WTC11 (cell line): Measurements from ENCODE around the gene SLCO1C1. TPM values are rescaled to one million over a fixed set of nuclear protein-coding genes. Genes with fewer than 3 reads are reported as not detected.

ENCODE experiments used
- ATAC-seq: fragments of 200-7000 bp; cut with Tn5 transposase; 2 replicates; pipeline ENCODE4 v1.10.0; 2021; ENCODE audit warnings: mild to moderate bottlenecking, moderate library complexity
- CTCF ChIA-PET: fragments of 300-600 bp; sonication (Branson Sonifier 250); formaldehyde crosslinking; loops from one replicate; lab custom pipeline; 2021; ENCODE audit warnings: antibody characterized with exemption; lab: Charles Lee
- POLR2A ChIA-PET: fragments of 350-600 bp; sonication (Branson Sonifier 250); formaldehyde crosslinking; loops from one replicate; lab custom pipeline; 2021; ENCODE audit warnings: antibody characterized with exemption; lab: Charles Lee
- DNase-seq: peaks from one replicate; pipeline ENCODE4 v3.0.0; 2021; ENCODE audit warnings: low spot score
- H3K27ac Mint-ChIP-seq: 2 replicates; pipeline ENCODE4 v1.8.0; 2021; ENCODE audit warnings: mixed read lengths
- H3K27me3 Mint-ChIP-seq: 2 replicates; pipeline ENCODE4 v1.8.0; 2021; ENCODE audit warnings: low read depth, mild to moderate bottlenecking, moderate library complexity, mixed read lengths
- H3K36me3 Mint-ChIP-seq: 2 replicates; pipeline ENCODE4 v1.8.0; 2021; ENCODE audit warnings: mixed read lengths
- H3K4me1 Mint-ChIP-seq: 2 replicates; pipeline ENCODE4 v1.8.0; 2022; ENCODE audit warnings: mixed read lengths
- H3K4me3 Mint-ChIP-seq: 2 replicates; pipeline ENCODE4 v1.8.0; 2021; ENCODE audit warnings: mild to moderate bottlenecking, moderate library complexity, mixed read lengths
- H3K9me3 Mint-ChIP-seq: 2 replicates; pipeline ENCODE4 v1.8.0; 2021; ENCODE audit warnings: mixed read lengths
- AFF4 ChIP-seq: sonication (generic); formaldehyde crosslinking; IDR thresholded peaks from 2 replicates; pipeline ENCODE4 v1.8.1; 2023; ENCODE audit warnings: mild to moderate bottlenecking, missing genetic modification reagents, borderline replicate concordance
- ARID4B ChIP-seq: sonication (generic); formaldehyde crosslinking; IDR thresholded peaks from 2 replicates; pipeline ENCODE4 v1.8.0; 2023; ENCODE audit warnings: missing genetic modification reagents, mild to moderate bottlenecking, borderline replicate concordance
- CDX4 ChIP-seq: fragments of 250-450 bp; sonication (Bioruptor Pico); IDR thresholded peaks from 2 replicates; pipeline ENCODE4 v1.9.0; 2021; ENCODE audit warnings: moderate library complexity, mild to moderate bottlenecking, inconsistent platforms, borderline replicate concordance
- EMX1 ChIP-seq: fragments of 250-450 bp; sonication (Bioruptor Pico); IDR thresholded peaks from 2 replicates; pipeline ENCODE4 v1.8.0; 2021; ENCODE audit warnings: mild to moderate bottlenecking
- ETV6 ChIP-seq: sonication (generic); formaldehyde crosslinking; IDR thresholded peaks from 2 replicates; pipeline ENCODE4 v1.8.1; 2022; ENCODE audit warnings: mild to moderate bottlenecking, missing genetic modification reagents
- FOXP1 ChIP-seq: sonication (generic); formaldehyde crosslinking; IDR thresholded peaks from 2 replicates; pipeline ENCODE4 v1.8.0; 2022; ENCODE audit warnings: missing genetic modification reagents, mild to moderate bottlenecking, moderate library complexity, borderline replicate concordance
- NFE2L1 ChIP-seq: sonication (generic); formaldehyde crosslinking; IDR thresholded peaks from 2 replicates; pipeline ENCODE4 v1.8.1; 2023; ENCODE audit warnings: missing genetic modification reagents
- NR1H2 ChIP-seq: sonication (generic); formaldehyde crosslinking; IDR thresholded peaks from 2 replicates; pipeline ENCODE4 v1.9.0; 2021; ENCODE audit warnings: mild to moderate bottlenecking, moderate library complexity, missing genetic modification reagents
- TEAD1 ChIP-seq: sonication (generic); formaldehyde crosslinking; IDR thresholded peaks from 2 replicates; pipeline ENCODE4 v1.8.0; 2022; ENCODE audit warnings: mild to moderate bottlenecking, missing genetic modification reagents
- USF2 ChIP-seq: sonication (generic); formaldehyde crosslinking; IDR thresholded peaks from 2 replicates; pipeline ENCODE4 v1.8.1; 2023; ENCODE audit warnings: mild to moderate bottlenecking, missing genetic modification reagents, moderate library complexity
- ZNF396 ChIP-seq: fragments of 250-450 bp; sonication (Bioruptor Pico); IDR thresholded peaks from 2 replicates; pipeline ENCODE4 v1.8.0; 2021; ENCODE audit warnings: mild to moderate bottlenecking, moderate library complexity, borderline replicate concordance
- ZNF671 ChIP-seq: fragments of 250-450 bp; sonication (Bioruptor Pico); IDR thresholded peaks from 2 replicates; pipeline ENCODE4 v1.8.0; 2021; ENCODE audit warnings: mild to moderate bottlenecking
- total RNA-seq: library from RNA; stranded (reverse); gene quantifications from 3 replicates; pipeline ENCODE4 v1.2.3, GENCODE V29; 2021
- TF ChIP-seq, protein P1 (sequence below): sonication (generic); formaldehyde crosslinking; IDR thresholded peaks from 2 replicates; pipeline ENCODE4 v1.8.0; 2022; ENCODE audit warnings: missing genetic modification reagents
- TF ChIP-seq, protein P2 (sequence below): sonication (generic); formaldehyde crosslinking; IDR thresholded peaks from 2 replicates; pipeline ENCODE4 v1.8.0; 2022; ENCODE audit warnings: mild to moderate bottlenecking, missing genetic modification reagents

SLCO1C1 gene
- total RNA-seq, 1 experiment from 2014 or later: not detected

DNA sequence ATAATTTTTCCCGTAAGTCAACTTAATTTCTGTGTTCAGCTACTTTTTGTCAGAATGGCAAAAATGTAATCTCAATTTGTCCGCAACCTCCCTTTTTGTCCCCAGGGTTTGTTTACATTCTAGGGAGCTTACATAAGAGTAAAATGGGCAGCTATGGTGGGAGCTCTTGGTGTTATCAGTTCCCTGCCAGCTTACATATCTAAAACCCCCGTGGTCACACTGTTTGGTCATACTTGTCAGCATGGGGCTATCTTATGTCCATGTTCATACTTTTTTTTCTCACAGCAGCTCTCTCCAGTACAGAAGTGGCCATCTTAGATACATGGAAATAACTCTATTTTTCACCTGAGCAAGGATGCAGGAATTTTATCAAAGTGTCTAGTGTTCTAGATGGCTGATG, 16.7 kb downstream of the SLCO1C1 start (continued):
- TF ChIP-seq NR1H2 (CRISPR knock-in tag): no peak
- TF ChIP-seq FOXP1 (CRISPR knock-in tag): no peak
- TF ChIP-seq, all 79 proteins: peak for 0

DNA sequence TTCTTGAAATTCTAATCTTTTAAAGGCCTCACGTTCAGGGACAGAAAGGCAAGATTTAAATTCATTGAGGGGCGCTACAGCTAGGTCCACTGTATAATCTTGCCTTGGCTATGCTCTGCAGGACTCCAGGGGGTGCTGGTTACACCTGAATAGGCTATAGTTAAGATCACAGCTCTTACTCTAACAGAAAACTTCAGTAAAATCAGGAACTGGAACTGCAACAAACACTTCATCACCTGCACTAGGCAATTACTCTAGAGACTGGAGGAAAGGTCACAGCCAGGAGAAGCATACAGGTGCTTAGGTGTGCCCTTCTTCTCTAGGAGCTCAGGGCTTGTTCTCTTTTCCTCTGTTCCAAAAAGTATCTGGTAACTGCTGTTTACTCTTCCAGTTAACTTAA, 20.9 kb downstream of the SLCO1C1 start:
- TF ChIP-seq TEAD1 (CRISPR knock-in tag): no peak
- TF ChIP-seq, protein P1, sequence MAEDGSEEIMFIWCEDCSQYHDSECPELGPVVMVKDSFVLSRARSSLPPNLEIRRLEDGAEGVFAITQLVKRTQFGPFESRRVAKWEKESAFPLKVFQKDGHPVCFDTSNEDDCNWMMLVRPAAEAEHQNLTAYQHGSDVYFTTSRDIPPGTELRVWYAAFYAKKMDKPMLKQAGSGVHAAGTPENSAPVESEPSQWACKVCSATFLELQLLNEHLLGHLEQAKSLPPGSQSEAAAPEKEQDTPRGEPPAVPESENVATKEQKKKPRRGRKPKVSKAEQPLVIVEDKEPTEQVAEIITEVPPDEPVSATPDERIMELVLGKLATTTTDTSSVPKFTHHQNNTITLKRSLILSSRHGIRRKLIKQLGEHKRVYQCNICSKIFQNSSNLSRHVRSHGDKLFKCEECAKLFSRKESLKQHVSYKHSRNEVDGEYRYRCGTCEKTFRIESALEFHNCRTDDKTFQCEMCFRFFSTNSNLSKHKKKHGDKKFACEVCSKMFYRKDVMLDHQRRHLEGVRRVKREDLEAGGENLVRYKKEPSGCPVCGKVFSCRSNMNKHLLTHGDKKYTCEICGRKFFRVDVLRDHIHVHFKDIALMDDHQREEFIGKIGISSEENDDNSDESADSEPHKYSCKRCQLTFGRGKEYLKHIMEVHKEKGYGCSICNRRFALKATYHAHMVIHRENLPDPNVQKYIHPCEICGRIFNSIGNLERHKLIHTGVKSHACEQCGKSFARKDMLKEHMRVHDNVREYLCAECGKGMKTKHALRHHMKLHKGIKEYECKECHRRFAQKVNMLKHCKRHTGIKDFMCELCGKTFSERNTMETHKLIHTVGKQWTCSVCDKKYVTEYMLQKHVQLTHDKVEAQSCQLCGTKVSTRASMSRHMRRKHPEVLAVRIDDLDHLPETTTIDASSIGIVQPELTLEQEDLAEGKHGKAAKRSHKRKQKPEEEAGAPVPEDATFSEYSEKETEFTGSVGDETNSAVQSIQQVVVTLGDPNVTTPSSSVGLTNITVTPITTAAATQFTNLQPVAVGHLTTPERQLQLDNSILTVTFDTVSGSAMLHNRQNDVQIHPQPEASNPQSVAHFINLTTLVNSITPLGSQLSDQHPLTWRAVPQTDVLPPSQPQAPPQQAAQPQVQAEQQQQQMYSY (CRISPR knock-in tag): peak; percentile 44; the same call in 1 of the 2 replicates
- DNase-seq (peak; percentile 23), ATAC-seq (peak; percentile 99)
- Mint-ChIP-seq H3K9me3 (no peaks in the 10 kb centered on the region), H3K4me1 (peaks cover 8% of the 10 kb centered on the region), H3K27me3 (no peaks in the 10 kb centered on the region; the same call in 1 of the 2 replicates), H3K36me3 (no peaks in the 10 kb centered on the region), H3K4me3 (no peak overlapping the region), H3K27ac (no peak overlapping the region)
- POLR2A ChIA-PET: no interaction called here
- CTCF ChIA-PET: interaction anchor here (0.7 to 1.7 kb wide), 8 partner anchors 9 to 350 kb away, joined by 3 to 13 read pairs (median 4); no protein-coding TSS in a partner anchor

- ChIA-PET POLR2A (no interaction called here), CTCF (interaction anchor here (1.3 to 1.7 kb wide), 2 partner anchors 81 to 349 kb away, joined by 5 to 13 read pairs; no protein-coding TSS in a partner anchor)
- no peak overlapping the region for H3K4me3 Mint-ChIP-seq
- no peaks in the 10 kb centered on the region; the same call in 1 of the 2 replicates for H3K27me3 Mint-ChIP-seq
- TF ChIP-seq EMX1 (CRISPR knock-in tag) (no peak), USF2 (no peak)
- TF ChIP-seq, protein P2, sequence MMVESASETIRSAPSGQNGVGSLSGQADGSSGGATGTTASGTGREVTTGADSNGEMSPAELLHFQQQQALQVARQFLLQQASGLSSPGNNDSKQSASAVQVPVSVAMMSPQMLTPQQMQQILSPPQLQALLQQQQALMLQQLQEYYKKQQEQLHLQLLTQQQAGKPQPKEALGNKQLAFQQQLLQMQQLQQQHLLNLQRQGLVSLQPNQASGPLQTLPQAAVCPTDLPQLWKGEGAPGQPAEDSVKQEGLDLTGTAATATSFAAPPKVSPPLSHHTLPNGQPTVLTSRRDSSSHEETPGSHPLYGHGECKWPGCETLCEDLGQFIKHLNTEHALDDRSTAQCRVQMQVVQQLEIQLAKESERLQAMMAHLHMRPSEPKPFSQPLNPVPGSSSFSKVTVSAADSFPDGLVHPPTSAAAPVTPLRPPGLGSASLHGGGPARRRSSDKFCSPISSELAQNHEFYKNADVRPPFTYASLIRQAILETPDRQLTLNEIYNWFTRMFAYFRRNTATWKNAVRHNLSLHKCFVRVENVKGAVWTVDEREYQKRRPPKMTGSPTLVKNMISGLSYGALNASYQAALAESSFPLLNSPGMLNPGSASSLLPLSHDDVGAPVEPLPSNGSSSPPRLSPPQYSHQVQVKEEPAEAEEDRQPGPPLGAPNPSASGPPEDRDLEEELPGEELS: no peak
- H3K36me3 Mint-ChIP-seq: no peaks in the 10 kb centered on the region
- no peak overlapping the region for H3K27ac Mint-ChIP-seq
- ATAC-seq (no peak), DNase-seq (no peak)
- peaks cover 8% of the 10 kb centered on the region for H3K4me1 Mint-ChIP-seq
- no peaks in the 10 kb centered on the region for H3K9me3 Mint-ChIP-seq
Observed at GRCh38 chr12:20716985-20717384, 21.9 kb downstream of the SLCO1C1 start.

GRCh38 chr12:20718294-20718693, 23.2 kb downstream of the SLCO1C1 start:
- no peak for DNase-seq
- ChIA-PET CTCF (no interaction called here), POLR2A (no interaction called here)
- TF ChIP-seq ZNF671: no peak
- no peak for TF ChIP-seq CDX4 (CRISPR knock-in tag)
- TF ChIP-seq ZNF396 (CRISPR knock-in tag): no peak
- TF ChIP-seq FOXP1 (CRISPR knock-in tag): no peak
- TF ChIP-seq ETV6 (CRISPR knock-in tag): no peak
- no peak for TF ChIP-seq ARID4B (CRISPR knock-in tag)
- no peak for TF ChIP-seq NFE2L1 (CRISPR knock-in tag)
- no peak for TF ChIP-seq AFF4 (CRISPR knock-in tag)

More at GRCh38 chr12:20718294-20718693, 23.2 kb downstream of the SLCO1C1 start:
- H3K9me3 Mint-ChIP-seq: no peaks in the 10 kb centered on the region
- H3K36me3 Mint-ChIP-seq: no peaks in the 10 kb centered on the region
- H3K27me3 Mint-ChIP-seq: no peaks in the 10 kb centered on the region
- H3K27ac Mint-ChIP-seq: no peak overlapping the region
- ATAC-seq: no peak
- no peak overlapping the region for H3K4me3 Mint-ChIP-seq
- peaks cover 8% of the 10 kb centered on the region for H3K4me1 Mint-ChIP-seq
